T-helper 2 cell treated with Interferon-gamma antibody and Interleukin-4, amounts not matched to agents 100 ng/mL and 5 ng/mL, for 36 hours (primary cell): ENCODE measurements around the gene MS4A18. TPM values are rescaled to one million over a fixed set of nuclear protein-coding genes. Genes with fewer than 3 reads are reported as not detected.

Source experiments
- intact Hi-C: fragments of 100-400 bp; cut with micrococcal nuclease; formaldehyde crosslinking; loops from one replicate; pipeline ENCODE4 v1.15.1; 2023
- total RNA-seq: library from RNA; stranded (reverse); gene quantifications from 2 replicates; pipeline ENCODE4 v1.2.3, GENCODE V29; 2022

Gene MS4A18
- total RNA-seq, 1 donor from 2014 or later: not detected

DNA sequence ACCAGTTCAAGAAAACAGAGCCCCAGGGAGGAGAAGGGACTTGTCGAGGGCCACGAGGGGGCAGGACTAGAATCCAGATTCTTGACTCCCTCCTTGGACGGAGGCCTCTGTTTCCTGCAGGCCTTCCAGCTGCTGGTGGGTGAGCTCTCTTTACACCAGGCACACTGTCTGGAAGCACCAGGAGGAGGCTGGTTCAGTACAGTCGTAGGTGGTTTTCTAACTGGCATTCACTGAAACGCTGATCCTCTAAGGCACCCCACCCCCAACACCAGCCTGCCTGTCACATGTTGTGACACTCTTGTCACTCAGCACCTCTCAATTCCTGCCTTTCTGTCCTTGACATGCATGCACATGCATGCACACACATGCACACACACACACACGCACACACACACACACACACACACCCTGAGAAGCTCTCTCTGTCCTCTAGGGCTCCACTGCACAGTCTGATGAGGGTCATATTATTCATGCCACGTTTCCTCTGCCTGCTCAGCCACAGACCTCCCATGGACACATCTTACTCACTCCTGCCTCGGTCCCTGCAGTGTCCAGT is 61.4 kb downstream of the MS4A18 start:
- intact Hi-C loops: no loop called here

DNA sequence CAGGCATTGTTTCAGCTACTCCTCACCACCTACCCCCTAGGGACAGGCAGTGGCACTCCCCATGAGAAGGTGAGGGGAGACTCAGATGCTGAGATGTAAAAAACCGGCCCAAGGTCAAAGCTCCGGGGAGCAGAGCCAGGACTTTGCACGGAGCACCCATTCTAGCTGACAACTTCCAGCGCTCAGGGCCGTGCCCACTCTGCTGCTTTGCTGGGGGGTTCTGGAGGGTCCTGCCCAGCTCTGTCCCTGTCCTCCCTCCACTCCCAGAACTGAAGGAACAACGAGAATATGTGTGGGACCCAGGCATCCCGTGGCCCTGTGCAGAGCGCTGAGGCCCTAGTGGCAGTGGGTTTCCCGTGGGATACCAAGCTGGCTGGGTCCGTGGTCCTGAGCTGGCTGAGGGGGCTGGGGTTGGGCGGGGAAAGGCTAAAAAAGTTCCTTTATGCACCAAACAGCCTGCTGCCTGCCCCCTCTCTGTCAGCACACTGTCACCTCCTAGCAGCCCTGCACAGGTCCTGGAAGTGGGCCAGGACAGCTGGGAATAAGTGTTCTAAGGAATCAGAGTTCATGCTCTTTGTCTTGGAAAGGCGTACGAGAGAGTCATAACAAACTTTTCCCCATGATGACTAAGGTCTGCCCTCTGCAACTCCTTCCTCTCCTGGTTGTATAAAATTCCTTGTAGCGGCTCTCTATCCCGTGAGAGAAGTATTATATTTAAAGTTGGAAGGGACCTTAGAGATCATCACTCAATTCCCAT is 62.5 kb downstream of the MS4A18 start:
- intact Hi-C loops: no loop called here

DNA sequence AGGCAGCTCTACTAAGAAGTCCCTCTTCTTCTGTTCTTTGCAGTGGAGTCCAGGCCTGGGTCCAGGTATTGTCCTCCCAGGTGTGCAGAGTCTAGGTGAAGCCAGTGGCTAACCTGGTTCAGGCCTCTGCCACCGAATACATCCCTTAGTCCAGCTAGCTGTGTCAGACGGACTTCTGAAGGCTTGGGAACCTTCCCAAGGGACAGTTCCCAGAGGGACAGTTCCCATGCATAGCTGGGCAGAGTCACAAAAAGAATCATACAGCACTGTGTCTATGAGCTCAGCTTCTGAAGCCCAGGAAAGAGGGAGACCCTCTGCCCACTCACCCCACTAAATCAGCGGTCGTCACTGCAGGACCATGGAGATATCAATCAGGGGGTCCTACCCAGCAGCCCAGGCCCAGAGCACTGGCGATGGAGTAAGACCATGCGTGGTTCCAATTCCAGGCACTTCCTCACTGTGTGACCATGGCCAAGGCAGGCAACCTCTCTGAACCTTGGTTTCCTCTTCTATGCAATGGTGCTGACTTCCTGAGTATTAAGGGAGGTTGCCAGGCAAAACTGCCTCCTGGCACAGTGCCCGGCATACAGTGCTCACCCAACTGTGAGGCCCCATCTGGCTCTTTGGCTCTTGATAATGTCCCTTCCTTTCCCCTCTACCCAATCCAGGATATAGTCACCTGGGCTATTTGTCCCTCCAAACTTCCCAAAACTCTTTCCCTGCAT is 64.0 kb downstream of the MS4A18 start:
- intact Hi-C loops: no loop called here

GRCh38 chr11:60790726-60791125 is 66.2 kb downstream of the MS4A18 start:
- intact Hi-C loops: no loop called here

- intact Hi-C loops: no loop called here
Measured at GRCh38 chr11:60791153-60791933, 66.8 kb downstream of the MS4A18 start.

- intact Hi-C loops: no loop called here
Measured at GRCh38 chr11:60792521-60792920, 68.0 kb downstream of the MS4A18 start.

Other genes with a start within 250 kb of the MS4A18 start
- not detected in 2 replicates for gene MS4A12, start 231.9 kb upstream of the MS4A18 start, total RNA-seq
- gene MS4A13, start 209.3 kb upstream of the MS4A18 start, total RNA-seq: not detected in 2 replicates
- gene MS4A8, start 25.1 kb upstream of the MS4A18 start, total RNA-seq: not detected in 2 replicates
- gene MS4A15, start 32.1 kb downstream of the MS4A18 start, total RNA-seq: not detected in 2 replicates
- not detected in 2 replicates for gene MS4A10, start 60.6 kb downstream of the MS4A18 start, total RNA-seq
- 69.4 and 69.5 TPM in 2 replicates for gene CCDC86, start 117.4 kb downstream of the MS4A18 start, total RNA-seq
- 31.5 and 32.7 TPM in 2 replicates for gene PTGDR2, start 131.2 kb downstream of the MS4A18 start, total RNA-seq
- gene ZP1, start 142.8 kb downstream of the MS4A18 start, total RNA-seq: 0.61 and 0.66 TPM in 2 replicates
- gene PRPF19, start 181.9 kb downstream of the MS4A18 start, total RNA-seq: 184 and 185 TPM in 2 replicates
- 132 TPM in 2 replicates for gene TMEM109, start 189.4 kb downstream of the MS4A18 start, total RNA-seq
- gene TMEM132A, start 199.7 kb downstream of the MS4A18 start, total RNA-seq: 0.30 and 0.48 TPM in 2 replicates
- 0.86 and 1.2 TPM in 2 replicates for gene SLC15A3, start 227.5 kb downstream of the MS4A18 start, total RNA-seq
- 336 and 337 TPM in 2 replicates for gene CD6, start 247.0 kb downstream of the MS4A18 start, total RNA-seq